Nephron progenitor cell (in vitro differentiated cells): Measurements from ENCODE around the gene INTS1.

Source experiments
- DNase-seq: peaks from one replicate; pipeline ENCODE4 v3.0.0; 2021
- H3K27ac Mint-ChIP-seq: 2 replicates; pipeline ENCODE4 v1.8.0; 2021; ENCODE audit warnings: mild to moderate bottlenecking, moderate library complexity, mixed read lengths
- H3K27me3 Mint-ChIP-seq: 2 replicates; pipeline ENCODE4 v1.8.0; 2021; ENCODE audit warnings: mild to moderate bottlenecking, low read depth, mixed read lengths; ENCODE audit not compliant: poor library complexity
- H3K36me3 Mint-ChIP-seq: 2 replicates; pipeline ENCODE4 v1.8.0; 2021; ENCODE audit warnings: low read depth, mixed read lengths
- H3K4me1 Mint-ChIP-seq: 2 replicates; pipeline ENCODE4 v1.8.0; 2021; ENCODE audit warnings: mixed read lengths
- H3K4me3 Mint-ChIP-seq: 2 replicates; pipeline ENCODE4 v1.8.0; 2021; ENCODE audit warnings: mild to moderate bottlenecking, moderate library complexity, mixed read lengths
- H3K9me3 Mint-ChIP-seq: 2 replicates; pipeline ENCODE4 v1.8.0; 2021; ENCODE audit warnings: mild to moderate bottlenecking, moderate library complexity, mixed read lengths
- CTCF ChIP-seq: fragments of 200-600 bp; sonication (generic); IDR thresholded peaks from 2 replicates; pipeline ENCODE4 v1.5.0; 2021; ENCODE audit warnings: antibody characterized with exemption

INTS1 gene

GRCh38 chr7:1492221-1492620 lies 12.0 kb downstream of the INTS1 start:
- TF ChIP-seq CTCF, result no peak
- Mint-ChIP-seq H3K4me3 (no peak overlapping the region), H3K36me3 (peaks cover 30% of the 10 kb centered on the region), H3K27me3 (no peaks in the 10 kb centered on the region), H3K27ac (no peak overlapping the region), H3K4me1 (no peaks in the 10 kb centered on the region), H3K9me3 (no peaks in the 10 kb centered on the region)
- DNase-seq, result no peak

GRCh38 chr7:1490837-1491236 lies 13.4 kb downstream of the INTS1 start:
- Mint-ChIP-seq H3K27ac (no peak overlapping the region), H3K9me3 (no peaks in the 10 kb centered on the region), H3K4me1 (no peaks in the 10 kb centered on the region), H3K4me3 (no peak overlapping the region), H3K27me3 (no peaks in the 10 kb centered on the region), H3K36me3 (peaks cover 30% of the 10 kb centered on the region)
- DNase-seq, result no peak
- TF ChIP-seq CTCF, result no peak

- no peaks in the 10 kb centered on the region for H3K27me3 Mint-ChIP-seq
- no peak overlapping the region for H3K27ac Mint-ChIP-seq
- no peak overlapping the region for H3K4me3 Mint-ChIP-seq
- H3K36me3 Mint-ChIP-seq, result peaks cover 30% of the 10 kb centered on the region
- TF ChIP-seq CTCF, result no peak
- DNase-seq, result no peak
- H3K4me1 Mint-ChIP-seq, result no peaks in the 10 kb centered on the region
- no peaks in the 10 kb centered on the region for H3K9me3 Mint-ChIP-seq
Observed at GRCh38 chr7:1489336-1489735, 14.9 kb downstream of the INTS1 start.

GRCh38 chr7:1488016-1488415 lies 16.2 kb downstream of the INTS1 start:
- Mint-ChIP-seq H3K27me3 (no peaks in the 10 kb centered on the region), H3K4me1 (no peaks in the 10 kb centered on the region), H3K4me3 (no peak overlapping the region), H3K27ac (no peak overlapping the region), H3K9me3 (no peaks in the 10 kb centered on the region), H3K36me3 (peaks cover 30% of the 10 kb centered on the region)
- TF ChIP-seq CTCF, result no peak
- no peak for DNase-seq

- Mint-ChIP-seq H3K36me3 (peaks cover 28% of the 10 kb centered on the region), H3K9me3 (no peaks in the 10 kb centered on the region), H3K27me3 (no peaks in the 10 kb centered on the region), H3K27ac (no peak overlapping the region), H3K4me3 (no peak overlapping the region), H3K4me1 (no peaks in the 10 kb centered on the region)
- no peak for DNase-seq
- no peak for TF ChIP-seq CTCF
Observed at GRCh38 chr7:1487466-1487865, 16.7 kb downstream of the INTS1 start.

GRCh38 chr7:1486571-1486970 lies 17.6 kb downstream of the INTS1 start:
- no peak for TF ChIP-seq CTCF
- H3K4me1 Mint-ChIP-seq, result no peaks in the 10 kb centered on the region
- peaks cover 24% of the 10 kb centered on the region for H3K36me3 Mint-ChIP-seq
- no peak for DNase-seq
- no peak overlapping the region for H3K4me3 Mint-ChIP-seq
- no peak overlapping the region for H3K27ac Mint-ChIP-seq
- H3K27me3 Mint-ChIP-seq, result no peaks in the 10 kb centered on the region
- no peaks in the 10 kb centered on the region for H3K9me3 Mint-ChIP-seq
